HG03575 (cell line): ENCODE results near the gene OSBP2.
"Not testable (repeated sequence)": the region's sequence is repeated elsewhere in the genome, so short reads cannot be mapped to it uniquely, and the experiment has no call there.

Experiments used
- ATAC-seq: cut with Tn5 transposase; IDR thresholded peaks from one replicate; pipeline ENCODE4 v1.9.1; 2021; ENCODE audit not compliant: unreplicated experiment, insufficient number of reproducible peaks, low FRiP score; ENCODE audit errors: extremely low read depth

The OSBP2 gene

GRCh38 chr22:30749849-30750248, 55.2 kb downstream of the OSBP2 start:
- no peak for ATAC-seq

GRCh38 chr22:30751529-30751928, 56.9 kb downstream of the OSBP2 start:
- ATAC-seq, result no peak

- ATAC-seq, result no peak
Measured at GRCh38 chr22:30752771-30753170, 58.1 kb downstream of the OSBP2 start.

- ATAC-seq, result no peak
Measured at GRCh38 chr22:30753701-30754100, 59.0 kb downstream of the OSBP2 start.

DNA sequence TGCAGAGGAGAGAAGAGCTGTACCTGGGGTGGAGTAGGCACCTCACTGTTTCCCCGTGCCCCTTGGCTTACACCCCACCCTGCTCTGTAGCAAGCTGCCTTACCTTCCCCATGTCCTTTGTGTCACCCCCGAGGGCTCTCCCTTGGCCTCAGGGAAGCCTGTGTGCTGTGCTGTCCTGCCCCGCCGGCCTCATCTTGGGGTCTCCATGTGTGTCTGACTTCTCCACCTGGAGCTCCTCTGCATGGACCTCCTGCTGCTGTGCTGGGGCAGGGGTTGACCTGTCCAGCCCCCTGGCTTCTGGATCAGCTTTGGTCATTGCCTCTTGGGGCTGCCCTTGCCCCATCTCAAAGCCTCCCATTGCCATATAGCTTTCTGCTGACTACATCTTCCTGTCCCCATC, 59.8 kb downstream of the OSBP2 start:
- ATAC-seq, result no peak

- no peak for ATAC-seq
Measured at GRCh38 chr22:30754971-30755758, 60.5 kb downstream of the OSBP2 start.

- no peak for ATAC-seq
Measured at GRCh38 chr22:30755759-30756124, 61.1 kb downstream of the OSBP2 start.

DNA sequence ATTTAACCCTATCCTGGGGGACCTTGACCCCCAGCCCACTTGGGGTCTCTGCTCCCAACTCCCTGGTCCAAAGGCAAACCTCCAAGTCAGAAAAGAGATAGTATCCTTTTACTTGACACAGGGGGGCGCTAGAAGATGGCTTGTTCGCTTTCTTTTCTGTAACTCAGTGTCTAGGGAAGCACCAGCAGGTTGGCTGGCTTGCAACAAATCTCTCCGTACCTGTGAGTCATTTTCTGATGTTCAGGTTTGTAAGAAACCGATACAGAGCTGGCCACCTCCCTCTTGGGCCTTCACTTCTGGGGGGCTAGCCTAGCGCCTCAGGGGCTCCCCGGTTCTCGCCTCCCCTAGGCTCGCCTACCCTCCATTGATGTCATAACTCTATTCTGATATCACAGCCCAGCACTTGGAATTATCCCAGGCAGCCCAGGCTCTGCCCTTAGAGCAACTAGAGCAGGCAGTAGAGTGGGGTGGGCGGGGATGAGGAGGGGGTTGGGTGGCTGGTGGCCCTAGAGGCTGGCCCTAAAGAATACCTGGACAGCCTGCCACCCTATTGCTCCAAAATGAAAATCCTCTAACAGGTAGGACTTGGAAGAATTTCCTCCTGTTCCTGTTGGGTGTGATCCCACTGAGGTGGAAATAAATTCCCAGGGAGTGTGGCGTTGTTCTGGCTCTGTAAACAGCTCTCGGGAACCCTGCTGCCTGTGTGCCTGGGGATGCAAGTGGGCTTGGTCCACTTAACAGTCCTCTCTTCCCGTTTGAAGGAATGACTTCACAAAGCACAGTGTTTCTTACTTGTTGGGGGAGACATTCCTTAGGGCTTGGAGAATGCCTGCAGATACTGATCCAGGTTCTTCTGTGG, 69.4 kb downstream of the OSBP2 start:
- no peak for ATAC-seq

DNA sequence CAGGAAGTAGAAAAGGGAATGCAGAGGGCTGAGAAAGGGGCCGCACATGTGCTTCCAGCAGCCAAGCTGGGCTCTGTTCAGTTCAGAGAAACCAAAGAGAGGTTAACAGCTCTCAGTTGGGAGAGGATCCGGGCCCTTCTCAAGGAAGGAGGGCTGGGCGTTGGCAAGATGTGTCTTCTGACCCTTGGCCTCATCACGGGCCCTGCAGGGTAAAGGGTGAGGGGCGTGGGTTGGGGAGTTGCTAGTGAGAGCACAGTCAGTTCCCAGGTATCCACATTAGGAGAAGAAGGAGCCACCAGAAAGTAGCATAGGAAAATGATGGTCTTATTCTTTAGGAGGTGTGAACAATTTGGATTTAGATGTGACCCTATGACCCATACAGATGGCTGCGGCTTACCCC, 73.0 kb downstream of the OSBP2 start:
- no peak for ATAC-seq

GRCh38 chr22:30770716-30771115, 76.0 kb downstream of the OSBP2 start:
- no peak for ATAC-seq

- ATAC-seq, result no peak
Measured at GRCh38 chr22:30773919-30774318, 79.2 kb downstream of the OSBP2 start.

- ATAC-seq, result no peak
Measured at GRCh38 chr22:30774566-30774965, 79.9 kb downstream of the OSBP2 start.

- no peak for ATAC-seq
Measured at GRCh38 chr22:30776476-30776875, 81.8 kb downstream of the OSBP2 start.

- not testable (repeated sequence) for ATAC-seq
Measured at GRCh38 chr22:30777146-30777545, 82.5 kb downstream of the OSBP2 start.

- ATAC-seq, result no peak
Measured at GRCh38 chr22:30777587-30777986, 82.9 kb downstream of the OSBP2 start.

GRCh38 chr22:30778261-30778660, 83.6 kb downstream of the OSBP2 start:
- no peak for ATAC-seq

DNA sequence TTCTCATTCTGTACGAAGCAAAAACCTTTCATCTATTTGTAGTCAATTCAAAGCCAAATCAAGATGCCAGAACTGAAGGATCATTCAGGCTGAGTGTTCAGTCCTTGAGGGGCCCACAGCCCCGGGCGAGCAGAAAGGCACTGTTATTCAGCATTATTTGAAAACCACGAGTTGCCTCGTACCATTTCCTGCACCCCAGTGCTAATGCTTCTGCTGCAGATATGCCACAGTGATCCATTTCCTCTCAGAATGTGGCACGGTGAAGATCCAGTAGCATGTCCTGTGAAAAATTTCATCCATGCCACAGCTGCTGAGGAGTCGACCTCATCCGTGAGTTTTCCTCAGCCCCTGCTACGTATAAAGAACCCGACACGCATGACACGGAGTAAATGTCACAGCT, 85.4 kb downstream of the OSBP2 start:
- ATAC-seq, result no peak

GRCh38 chr22:30781271-30781875, 86.7 kb downstream of the OSBP2 start:
- ATAC-seq, result no peak

DNA sequence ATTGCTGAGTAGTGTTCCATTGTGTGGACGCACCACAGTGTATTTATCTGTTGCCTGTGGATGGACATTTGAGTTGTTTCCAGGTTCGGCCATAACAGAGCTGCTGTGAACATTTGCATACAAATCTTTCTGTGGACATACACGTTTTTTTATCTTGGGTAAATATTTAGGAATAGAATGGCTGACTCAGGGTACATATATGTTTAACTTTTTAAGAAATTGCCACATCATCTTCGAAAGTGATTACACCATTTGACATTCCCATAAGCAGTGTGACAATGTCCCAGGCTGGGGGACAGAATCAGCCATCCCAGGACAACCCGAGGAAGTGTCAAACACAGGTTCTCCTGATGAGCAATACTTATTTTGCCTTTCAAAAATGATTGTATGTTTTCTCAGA, 87.9 kb downstream of the OSBP2 start:
- no peak for ATAC-seq

DNA sequence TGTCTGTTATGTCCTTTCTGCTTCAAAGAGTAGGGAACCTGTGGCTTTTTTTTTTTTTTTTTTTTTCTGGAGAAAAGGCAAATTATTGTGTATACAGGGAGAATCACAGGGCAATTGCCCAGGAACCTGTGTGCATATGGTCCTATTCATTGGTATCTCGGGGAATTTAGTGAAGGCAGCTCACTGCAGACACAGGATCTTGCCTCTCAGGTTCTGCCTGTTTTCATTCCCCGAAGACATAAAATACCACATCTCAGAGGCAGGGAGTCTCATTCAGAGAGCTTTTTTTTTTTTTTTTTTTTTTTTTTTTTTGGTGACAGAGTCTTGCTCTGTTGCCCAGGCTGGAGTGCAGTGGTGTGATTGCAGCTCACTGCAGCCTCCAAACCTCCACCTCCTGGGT, 88.3 kb downstream of the OSBP2 start:
- no peak for ATAC-seq
